Muscle of back (tissue), 11 donors: ENCODE data around the gene ABTB2. TPM values are rescaled to one million over a fixed set of nuclear protein-coding genes. Genes with fewer than 3 reads are reported as not detected.
A peak's percentile ranks its signal among the peaks of the same experiment; 100 is the strongest.
"Not testable (repeated sequence)": the region's sequence is repeated elsewhere in the genome, so short reads cannot be mapped to it uniquely, and the experiment has no call there.

Source experiments
- DNase-seq, 3 donors: peaks; one replicate each; pipeline versions ENCODE4 v3.0.0 to v3.0.0-alpha.2; 2013
- polyA plus RNA-seq, 10 donors: library from polyadenylated mRNA; unstranded; fragments of 120-200 nt; gene quantifications; one replicate each; pipeline ENCODE4 v1.2.1, GENCODE V29; 2013; ENCODE audit not compliant: insufficient read length in 10 of 10

ABTB2 gene
- polyA plus RNA-seq, 10 donors, result 4.1 to 8.5 (median 6.3) TPM

DNA sequence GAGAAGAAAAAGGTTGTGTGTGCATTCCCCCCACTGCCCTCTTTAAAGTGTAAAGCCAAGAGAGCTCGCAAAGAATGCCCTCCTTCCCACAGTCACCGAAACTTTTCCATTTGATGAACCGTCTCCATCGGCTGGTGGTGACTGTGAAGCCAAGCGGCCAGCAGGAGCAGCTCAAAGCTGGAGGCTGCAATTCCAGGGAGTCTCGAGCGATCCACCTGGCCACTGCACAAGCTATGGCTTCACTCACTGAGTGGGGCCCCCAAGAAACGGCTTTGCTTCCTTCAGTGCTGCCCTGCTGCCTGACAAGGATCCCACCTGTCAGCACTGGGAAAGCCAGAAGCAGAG, 117.7 kb downstream of the ABTB2 start:
- no peak for DNase-seq

DNA sequence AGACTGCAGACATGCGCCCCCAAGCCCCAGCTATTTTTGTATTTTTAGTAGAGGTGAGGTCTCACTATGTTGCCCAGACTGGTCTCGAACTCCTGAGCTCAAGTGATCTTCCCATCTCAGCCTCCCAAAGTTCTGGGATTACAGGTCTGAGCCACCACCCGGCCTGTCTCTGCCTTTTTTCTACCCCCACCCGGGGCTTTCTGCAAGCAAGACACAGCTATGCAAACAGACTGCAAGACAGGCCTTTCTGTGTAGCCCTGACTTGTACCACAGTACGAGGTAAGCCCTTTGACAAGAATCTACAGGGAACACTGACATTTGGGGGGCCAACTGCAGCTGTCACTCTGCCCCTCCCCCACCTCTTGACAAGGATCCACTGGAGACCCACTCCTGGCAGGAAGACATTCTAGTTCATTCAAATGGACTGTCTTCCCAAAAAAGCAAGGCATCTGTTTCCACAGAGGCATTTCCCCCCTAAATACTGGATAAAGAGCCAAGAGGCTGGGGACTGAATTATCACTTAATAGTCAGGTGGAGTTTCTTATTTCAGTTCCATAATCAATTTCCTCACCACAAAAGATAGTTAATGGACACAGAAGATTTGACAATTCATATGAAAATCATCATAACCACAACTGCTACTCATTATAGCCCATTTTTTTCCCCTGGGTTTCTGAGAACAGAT, 118.2 kb downstream of the ABTB2 start:
- DNase-seq, result no peak

DNA sequence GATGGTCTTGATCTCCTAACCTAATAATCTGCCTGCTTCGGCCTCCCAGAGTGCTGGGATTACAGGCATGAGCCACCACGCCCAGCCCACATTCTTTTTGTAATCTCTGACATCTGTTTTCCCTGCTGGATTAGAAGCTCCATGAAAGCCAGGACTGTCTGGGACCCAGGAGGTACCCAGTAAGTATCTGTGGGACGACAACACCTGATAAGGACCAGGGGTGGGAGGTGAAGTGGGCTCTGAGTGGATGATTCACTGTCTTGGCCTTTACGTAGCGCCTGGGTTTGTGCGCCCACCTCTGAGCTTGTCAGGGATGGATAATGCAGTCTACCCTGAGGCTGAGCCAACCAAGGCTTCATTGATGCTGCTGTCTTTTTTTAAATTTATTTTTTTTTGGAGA, 118.8 kb downstream of the ABTB2 start:
- DNase-seq, result no peak

DNA sequence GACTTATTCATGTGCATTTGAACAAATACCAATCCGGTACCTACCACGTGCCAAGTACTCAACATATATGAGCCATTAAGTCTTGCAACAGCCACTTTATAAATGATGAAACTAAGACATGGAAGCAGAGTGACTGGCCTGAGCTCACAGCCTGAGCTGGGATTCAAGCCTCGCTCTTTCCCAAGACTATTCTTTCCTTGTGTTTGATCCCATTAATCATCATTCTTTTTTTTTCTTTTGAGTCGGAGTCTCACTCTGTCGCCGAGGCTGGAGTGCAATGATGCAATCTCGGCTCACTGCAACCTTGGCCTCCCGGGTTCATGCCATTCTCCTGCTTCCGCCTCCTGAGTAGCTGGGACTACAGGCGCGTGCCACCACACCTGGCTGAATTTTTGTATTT, 119.3 kb downstream of the ABTB2 start:
- no peak for DNase-seq

DNA sequence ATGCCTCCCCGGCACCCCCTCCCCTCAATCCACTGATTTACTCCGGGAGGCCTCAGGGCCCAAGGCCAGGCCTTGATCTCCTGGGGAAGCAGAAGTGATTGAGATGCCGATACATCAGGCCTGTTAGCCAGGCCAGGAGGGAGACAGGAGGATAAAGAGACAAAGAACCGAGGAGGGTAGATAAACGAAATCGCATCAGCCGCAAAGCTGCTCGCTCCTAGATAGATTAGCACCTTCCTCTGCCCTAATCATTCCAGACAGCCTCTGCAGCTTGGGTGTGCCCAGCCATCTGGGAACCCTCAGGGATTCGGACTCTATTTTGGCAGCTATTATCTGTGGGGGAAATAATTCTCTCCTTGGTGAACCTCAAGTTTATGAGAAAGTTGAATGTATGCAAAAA, 121.2 kb downstream of the ABTB2 start:
- DNase-seq, result no peak

DNA sequence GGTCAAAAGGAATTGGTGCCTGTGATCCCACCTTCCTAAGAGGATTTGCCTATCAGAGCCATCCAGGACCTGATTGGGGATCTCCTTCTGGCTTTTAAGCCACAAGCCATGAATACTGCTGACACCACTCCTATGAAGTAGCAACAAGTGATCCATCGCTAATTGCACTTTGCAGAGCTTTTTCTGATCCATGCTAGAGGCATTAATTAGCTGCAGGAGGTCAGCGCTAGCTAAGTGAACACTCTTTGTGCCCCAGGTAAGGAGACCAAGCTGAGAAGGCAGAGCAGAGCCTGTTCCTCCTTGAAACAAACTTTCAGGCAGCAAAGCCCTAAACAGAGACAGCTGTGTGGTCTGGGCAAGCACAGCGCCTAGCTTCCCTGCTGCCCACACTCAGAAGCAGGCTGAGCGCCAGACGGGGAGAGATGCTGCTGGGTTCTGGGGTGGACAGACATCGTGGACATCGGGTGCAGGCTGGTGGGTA, 122.2 kb downstream of the ABTB2 start:
- no peak for DNase-seq

DNA sequence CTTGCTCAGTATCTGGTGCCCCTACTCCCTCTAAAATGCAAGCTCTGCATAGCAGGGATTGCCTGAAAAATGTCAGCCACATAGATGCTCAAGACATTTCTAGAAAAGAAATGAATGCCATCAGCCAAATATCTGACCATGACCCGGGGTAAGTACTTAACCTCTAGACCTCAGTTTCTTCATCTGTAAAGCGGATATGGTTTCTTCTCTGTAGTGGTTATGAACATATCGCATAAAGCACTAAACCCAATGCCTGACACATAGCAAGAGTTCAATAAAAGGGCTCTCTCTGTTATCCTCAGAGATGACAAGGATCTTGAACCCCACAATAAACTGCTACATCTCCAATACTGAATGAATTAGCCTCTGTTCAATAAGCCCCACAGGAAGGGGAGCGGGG, 122.6 kb downstream of the ABTB2 start:
- no peak for DNase-seq

DNA sequence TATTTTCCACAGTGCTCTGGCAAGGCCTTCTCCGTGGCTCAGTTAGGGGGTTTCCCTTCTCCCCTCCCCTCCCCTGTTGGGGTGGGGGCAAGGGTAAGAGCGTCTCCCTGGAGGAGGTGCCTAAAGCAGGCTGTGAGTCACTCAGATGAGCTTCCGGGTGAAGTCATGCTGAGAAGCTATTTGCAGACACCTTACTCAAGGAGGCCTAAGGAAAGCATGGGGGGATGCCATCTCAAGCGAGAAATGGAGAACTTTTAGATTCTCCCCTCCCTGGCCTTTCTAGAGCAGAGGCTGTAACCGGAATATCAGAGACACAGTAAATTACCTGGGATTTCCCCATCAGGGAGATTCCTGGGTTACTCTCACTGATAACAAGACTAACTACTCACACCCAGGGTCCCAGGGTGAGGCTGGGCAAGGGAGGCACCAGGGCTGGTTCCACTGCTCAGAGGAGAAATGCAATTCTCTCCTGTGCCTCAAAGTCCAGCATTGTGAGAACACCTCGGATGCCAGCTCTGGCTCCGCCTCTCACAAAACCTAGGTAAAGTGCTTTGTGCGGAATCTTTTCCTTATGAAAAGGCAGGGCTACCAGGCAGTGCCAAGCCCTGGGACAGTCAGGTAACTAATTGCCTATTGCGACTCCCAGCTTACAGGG, 123.6 kb downstream of the ABTB2 start:
- DNase-seq, result no peak

DNA sequence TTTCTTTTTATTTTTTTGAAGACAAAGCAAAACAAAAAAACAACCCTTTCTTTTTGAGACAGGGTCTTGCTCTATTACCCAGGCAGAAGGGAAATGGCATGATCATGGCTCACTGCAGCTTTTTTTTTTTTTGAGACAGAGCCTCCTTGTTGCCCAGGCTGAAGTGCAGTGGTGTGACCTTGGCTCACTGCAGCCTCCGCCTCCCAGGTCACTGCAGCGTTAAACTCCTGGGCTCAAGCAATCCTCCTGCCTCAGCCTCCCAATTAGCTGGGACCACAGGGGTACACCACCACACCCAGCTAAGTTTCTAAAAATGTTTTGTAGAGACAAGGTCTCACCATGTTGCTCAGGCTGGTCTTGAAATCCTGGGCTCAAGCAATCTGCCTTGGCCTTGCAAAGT, 124.6 kb downstream of the ABTB2 start:
- no peak for DNase-seq

DNA sequence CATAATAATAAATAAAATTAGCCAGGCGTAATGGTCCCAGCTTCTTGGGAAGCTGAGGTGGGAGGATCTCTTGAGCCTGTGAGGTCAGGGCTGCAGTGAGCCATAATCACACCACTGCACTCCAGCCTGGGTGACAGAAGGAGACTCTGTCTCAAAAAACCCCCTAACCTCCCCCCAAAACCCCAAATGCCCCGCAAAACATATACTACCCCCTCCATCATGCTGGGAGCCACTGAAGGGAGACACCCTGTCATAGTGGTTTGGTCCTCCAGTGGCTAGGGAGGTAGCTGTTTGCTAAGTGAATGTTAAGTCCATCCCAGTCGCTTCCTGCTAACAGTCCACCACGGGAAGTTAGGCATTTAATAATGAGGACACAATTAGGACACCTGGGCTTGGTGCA, 125.0 kb downstream of the ABTB2 start:
- DNase-seq, result no peak

DNA sequence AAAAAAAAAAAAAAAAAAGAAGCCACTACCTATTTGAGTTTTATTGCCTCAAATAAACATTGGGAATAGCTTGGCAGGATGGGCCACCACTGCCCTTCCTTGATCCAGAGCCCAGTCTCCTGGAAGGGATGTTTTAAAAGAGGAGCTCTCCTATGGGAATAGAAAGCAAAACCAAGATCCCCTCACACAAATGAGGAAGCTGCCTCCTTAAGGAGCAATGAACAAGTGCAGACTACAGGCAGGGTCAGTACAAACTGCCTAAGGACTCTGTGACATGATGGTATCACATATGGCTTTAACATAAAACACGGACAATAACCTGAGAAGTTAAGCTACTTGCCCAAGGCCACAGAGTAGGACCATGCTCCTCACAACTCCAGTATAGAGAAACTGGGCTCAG, 131.6 kb downstream of the ABTB2 start:
- no peak for DNase-seq

DNA sequence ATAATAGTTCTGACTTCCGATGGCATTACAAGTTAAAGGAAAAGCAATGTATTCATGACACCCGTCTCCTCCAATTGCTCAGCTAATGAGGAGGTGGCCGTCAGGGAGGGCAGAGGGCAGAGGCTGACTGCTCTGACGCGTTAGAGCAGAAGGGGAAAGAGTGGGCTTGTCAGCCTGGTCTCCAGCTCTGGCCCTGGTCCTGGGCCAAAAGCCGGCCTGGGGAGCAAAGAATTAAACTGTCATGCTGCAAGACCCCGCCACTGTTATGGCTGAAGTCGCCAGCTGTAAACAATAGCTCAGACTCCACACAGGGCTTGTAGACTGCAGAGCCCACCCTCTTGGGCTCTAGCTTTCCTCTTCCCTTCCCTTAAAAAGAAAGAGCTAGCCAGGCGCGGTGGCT, 132.7 kb downstream of the ABTB2 start:
- no peak for DNase-seq

DNA sequence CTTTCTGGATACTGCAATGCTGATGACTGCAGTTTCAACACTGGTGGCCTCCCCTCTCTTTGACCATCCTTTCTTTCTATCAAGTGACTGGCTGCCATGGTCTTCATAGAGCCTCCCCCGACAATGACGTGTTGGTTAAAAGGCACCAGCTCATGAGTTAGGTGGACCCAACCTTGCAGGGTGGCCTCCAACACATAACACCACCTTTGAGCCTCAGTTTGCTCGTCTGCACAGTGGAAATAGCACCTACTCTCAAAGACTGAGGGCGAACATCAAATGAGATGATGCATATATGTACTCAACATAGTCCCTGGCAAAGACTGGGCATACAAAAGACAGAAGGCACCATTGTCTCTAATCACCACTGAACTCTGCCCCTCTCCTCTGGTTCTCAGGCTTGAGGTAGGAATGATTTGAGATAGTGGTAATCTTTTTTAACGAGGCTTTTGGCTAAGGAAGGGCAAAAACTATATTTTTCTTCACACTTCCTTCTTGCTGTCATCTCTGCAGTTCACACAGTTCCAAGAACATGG, 133.3 kb downstream of the ABTB2 start:
- DNase-seq, result no peak

DNA sequence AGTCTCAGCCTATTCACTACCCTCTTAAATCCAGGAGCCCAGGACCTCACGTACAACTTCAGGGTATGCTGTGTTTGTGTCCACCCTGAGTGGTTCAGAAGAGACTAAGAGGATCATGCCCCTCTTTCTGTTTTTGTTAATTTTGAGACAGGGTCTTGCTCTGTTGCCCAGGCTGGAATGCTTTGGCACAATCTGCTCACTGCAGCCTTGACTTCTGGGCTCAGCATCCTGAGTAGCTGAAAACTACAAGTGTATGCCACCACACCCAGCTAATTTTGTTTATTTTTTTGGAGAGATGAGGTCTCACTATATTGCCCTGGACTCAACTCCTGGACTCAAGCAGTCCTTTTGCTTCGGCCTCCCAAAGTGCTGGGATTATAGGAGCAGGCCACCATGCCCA, 133.9 kb downstream of the ABTB2 start:
- no peak for DNase-seq

DNA sequence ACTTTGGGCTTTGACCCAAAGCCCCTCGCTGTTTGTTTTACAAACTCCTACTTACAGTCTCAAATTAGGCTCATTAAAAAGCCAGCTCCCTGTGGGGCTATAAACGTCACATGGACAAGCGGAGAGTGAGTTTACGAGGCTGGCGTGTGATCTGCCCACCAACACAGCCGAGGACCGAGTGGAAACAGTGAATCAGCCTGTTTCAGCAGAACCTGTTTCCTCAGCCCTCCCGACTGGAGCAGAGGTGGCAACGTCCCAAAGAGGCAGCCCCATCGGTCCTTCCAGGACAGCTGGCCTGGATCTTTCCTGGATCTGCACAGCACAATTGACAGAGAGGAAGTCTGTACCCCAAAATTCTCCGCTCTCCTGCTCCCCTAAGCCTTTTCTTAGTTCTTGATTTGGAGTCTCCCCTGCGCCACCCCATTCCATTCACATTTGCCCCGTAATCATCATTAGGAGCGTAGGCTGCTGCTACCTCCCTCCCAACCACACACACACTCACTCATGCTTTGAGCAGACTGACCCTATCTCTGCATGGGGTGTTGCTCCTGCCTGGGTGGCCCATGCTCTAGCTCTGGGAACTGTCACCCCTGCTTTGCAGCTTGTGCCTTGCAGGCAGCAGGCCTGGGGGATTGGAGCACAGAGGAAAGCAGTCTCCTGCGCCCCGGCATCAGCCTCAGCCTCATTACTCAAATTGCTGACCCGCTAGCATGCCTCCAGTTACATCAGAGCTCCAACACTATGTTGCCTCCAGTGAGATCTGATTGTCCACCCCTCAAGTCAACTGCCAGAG, 134.6 kb downstream of the ABTB2 start:
- DNase-seq, result peak in 1 of 3 donors; percentile 65

DNA sequence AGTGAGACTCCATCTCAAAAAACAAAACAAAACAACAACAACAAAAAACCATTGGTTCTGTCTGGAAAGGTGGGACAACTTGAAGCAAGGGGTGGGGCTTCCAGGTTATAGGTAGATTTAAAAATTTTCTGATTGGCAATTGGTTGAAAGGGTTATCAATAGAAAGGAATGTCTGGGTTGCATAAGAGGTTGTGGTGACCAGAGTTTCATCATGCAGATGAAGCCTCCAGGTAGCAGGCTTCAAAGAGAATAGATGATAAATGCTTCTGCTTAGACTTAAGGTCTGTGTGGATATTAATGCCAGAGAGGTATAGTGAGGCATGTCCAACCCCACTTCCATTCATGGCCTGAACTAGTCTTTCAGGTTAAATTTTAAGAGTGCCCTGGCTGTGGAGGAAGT, 135.8 kb downstream of the ABTB2 start:
- no peak for DNase-seq

DNA sequence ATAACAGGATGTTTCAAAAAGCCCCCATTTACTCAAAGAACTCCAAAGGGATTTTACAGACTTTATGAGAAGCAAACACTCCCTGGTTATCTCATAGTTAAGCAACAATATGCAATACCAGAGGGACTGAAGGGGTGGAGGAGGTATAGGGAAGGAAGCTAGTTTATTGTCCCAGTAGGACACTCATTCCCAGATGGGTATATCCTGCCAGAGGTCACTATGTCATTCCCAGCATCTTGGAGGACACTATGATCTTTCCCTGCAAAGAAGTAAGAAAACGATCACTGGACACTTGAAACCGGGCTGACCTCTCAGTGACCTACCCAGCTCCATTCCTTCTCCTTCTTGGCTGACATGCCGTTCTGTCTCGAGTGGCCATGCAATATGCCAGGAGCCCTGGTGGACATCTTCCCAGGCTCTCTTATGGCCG, 137.9 kb downstream of the ABTB2 start:
- peak in 1 of 3 donors; percentile 40 for DNase-seq

DNA sequence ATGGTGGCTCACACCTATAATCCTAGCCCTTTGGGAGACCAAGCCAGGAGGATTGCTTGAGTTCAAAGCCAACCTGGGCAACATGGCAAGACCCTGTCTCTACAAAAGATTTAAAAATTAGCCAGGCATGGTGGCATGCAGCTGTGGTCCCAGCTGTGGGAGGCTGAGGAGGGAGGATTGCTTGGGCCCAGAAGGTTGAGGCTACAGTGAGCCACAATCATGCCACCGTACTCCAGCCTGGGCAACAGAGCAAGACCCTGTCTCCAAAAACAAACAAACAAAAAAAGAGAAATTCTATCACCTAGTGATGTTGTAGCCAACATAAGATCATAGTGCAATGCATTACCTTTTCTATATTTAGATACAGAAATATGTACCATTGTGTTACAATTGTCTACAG, 138.5 kb downstream of the ABTB2 start:
- DNase-seq, result no peak

DNA sequence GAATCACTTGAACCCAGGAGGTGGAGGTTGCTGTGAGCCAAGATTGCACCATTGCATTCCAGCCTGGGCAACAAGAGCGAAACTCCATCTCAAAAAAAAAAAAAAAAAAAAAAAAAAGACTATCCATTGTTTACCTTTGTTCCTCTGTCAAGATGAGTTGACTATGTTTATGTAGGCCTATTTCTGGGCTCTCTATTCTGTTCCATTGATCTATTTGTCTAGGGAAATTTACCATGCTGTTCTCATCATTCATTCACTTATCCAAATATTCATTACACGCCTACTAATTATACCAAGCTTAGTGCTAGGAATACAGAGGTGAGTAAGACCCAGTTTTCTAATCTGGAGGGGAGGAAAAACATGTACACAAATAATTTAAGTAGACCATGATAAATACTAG, 139.1 kb downstream of the ABTB2 start:
- DNase-seq, result not testable (repeated sequence)

DNA sequence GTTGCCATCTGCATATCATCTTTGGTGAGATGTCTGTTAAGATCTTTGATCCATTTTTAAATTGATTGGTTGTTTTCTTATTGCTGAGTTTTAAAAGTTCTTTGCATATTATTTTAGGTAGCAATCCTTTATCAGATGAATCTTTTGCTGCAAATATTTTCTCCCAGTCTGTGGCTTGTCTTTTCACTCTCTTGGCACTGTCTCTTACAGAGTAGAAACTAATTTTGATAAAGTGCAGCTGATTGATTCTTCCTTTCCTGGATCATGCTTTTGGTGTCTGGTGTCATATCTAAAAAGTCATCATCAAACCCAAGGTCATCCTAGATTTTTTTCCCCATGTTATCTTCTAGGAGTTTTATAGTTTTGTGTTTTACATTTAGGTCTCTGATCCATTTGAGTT, 139.7 kb downstream of the ABTB2 start:
- DNase-seq, result no peak

DNA sequence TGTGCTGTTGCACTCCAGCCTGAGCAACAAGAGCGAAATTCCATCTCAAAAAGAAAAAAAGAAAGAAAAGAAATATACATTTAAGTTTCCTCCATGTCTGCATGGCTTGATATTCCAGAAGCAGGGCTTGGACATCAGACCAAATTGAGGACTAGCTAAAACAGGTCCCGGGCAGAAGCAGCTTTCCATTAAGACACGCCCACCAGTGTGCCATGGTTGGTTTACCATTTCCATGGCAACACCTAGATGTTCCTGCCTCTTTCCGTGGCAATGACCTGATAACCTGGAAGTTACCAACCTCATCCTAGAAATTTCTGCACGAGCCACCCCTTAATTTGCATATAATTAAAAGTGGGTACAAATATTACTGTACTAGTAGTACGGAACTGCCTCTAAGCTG, 141.1 kb downstream of the ABTB2 start:
- no peak for DNase-seq

DNA sequence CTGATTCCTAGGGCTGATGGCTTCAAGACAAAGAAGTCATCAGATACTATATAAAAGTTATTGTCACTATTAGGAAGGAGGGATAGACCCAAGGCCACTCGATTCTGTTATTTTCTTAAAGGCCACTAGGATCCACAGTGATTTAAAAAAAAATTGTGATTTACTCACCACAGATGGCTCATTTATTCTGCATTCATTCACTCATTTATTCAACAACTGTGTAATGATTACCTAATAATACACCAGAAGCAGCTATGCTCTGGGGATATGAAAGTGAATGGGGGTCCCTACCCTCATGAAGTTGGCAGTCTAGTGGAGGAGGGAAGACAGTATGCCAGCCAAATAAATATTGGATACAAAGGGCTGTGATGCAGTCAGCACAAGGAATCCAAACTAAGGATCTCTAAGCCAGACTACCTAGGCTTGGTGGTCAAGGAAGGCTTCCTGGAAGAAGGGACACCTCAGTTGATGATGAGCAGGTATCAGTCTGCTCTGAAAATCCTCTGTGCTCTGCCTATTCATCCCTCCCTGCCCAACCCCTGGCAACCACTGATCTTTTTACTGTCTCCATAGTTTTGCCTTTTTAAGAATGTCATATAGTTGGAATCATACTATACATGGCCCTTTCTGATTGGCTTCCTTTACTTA, 141.9 kb downstream of the ABTB2 start:
- no peak for DNase-seq
